ENCODE results near the gene ICA1.

Gene ICA1

DNA sequence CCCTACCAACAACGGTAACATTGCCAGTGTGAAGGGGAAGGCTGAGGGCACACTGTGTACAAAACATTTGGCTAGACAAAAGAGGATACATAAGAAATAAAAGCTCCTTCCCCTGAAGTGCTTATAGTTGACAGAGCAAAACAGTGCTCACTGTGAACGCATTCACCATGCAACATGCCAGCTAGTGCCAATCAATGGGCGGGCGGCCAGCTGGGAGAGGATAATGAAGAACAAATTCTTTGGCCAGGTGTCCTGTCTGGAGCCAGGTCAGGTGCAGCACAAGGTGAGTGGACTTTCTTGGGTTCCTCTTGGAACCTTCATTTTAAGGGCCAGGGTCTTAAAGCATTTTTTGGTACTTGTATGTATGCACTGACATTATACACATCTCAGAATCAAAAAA is 106.1 kb downstream of the ICA1 start:
- H3K27me3 Mint-ChIP-seq = no peaks in the 10 kb centered on the region
- H3K27ac Mint-ChIP-seq (ENCODE audit: low read depth) = no peak overlapping the region
- peaks cover 8% of the 10 kb centered on the region for H3K36me3 Mint-ChIP-seq (ENCODE audit: insufficient read depth)

DNA sequence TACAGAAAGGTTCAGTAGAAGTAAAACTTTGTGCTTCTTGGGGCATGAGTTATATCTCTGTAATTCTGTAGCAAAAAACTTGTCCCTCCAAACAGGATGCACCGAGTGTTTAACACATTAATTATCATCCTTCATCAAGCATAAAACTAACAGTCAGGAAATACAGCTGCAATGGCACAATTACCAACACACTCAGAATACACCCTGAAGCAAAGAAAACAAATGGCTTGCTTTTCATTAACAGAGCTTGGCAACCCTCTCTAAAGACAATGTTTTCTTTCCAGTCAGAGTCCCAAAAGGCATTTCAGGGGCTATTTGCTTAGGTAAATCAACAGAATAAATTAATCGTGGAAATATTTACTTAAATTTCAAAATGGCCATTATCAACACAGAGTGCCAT is 107.7 kb downstream of the ICA1 start:
- Mint-ChIP-seq H3K36me3 (ENCODE audit: insufficient read depth) (peaks cover 8% of the 10 kb centered on the region), H3K27me3 (no peaks in the 10 kb centered on the region), H3K4me3 (no peak overlapping the region), H3K9me3 (peaks cover 10% of the 10 kb centered on the region), H3K27ac (ENCODE audit: low read depth) (no peak overlapping the region), H3K4me1 (peaks cover 6% of the 10 kb centered on the region)
- DNase-seq (ENCODE audit: low spot score in 2 of 2) = no peak
- no peak for ATAC-seq (replicated peaks; ENCODE audit: extremely low read depth, poor library complexity, severe bottlenecking)

More for the DNA sequence above, 106.1 kb downstream of the ICA1 start:
- Mint-ChIP-seq H3K9me3 (peaks cover 10% of the 10 kb centered on the region), H3K4me1 (peaks cover 6% of the 10 kb centered on the region), H3K4me3 (no peak overlapping the region)
- DNase-seq (ENCODE audit: low spot score in 2 of 2) (no peak), ATAC-seq (replicated peaks; ENCODE audit: extremely low read depth, poor library complexity, severe bottlenecking) (no peak)

GRCh38 chr7:8152489-8153192 is 109.3 kb downstream of the ICA1 start:
- DNase-seq (ENCODE audit: low spot score in 2 of 2) (no peak), ATAC-seq (replicated peaks; ENCODE audit: extremely low read depth, poor library complexity, severe bottlenecking) (peak; percentile 60)
- Mint-ChIP-seq H3K9me3 (peaks cover 10% of the 10 kb centered on the region), H3K4me3 (peak overlapping the region; percentile 62), H3K4me1 (peaks cover 11% of the 10 kb centered on the region), H3K36me3 (ENCODE audit: insufficient read depth) (peaks cover 8% of the 10 kb centered on the region), H3K27me3 (no peaks in the 10 kb centered on the region), H3K27ac (ENCODE audit: low read depth) (peak overlapping the region; percentile 90)

DNA sequence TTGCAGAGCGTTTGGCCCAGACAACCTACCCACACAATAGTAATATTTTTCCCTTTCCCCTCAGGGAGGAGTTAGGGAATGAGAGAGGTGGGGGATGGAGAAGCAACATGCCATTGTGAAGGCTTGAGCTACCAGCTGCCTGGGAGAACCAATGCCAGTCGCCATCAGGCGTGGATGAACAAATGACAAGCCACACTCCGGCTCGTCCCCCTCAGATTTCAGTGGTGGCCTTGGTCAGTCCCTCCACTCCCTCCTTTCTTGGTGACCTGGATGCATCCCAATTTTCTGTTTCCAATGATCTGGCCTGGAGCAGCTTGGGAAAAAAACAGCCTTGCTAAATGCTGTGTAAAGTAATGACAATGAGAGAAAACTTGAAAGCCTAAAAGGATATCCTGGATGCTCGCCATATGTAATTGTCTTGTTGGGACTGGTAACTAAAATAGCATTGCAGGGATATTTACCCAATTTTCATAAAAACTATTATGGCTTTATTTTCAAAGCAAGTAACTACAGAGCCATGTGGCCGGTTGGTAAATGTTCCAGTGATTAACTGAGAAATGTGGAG is 110.7 kb downstream of the ICA1 start:
- ATAC-seq (replicated peaks; ENCODE audit: extremely low read depth, poor library complexity, severe bottlenecking) (no peak), DNase-seq (ENCODE audit: low spot score in 2 of 2) (no peak)
- peaks cover 8% of the 10 kb centered on the region for H3K36me3 Mint-ChIP-seq (ENCODE audit: insufficient read depth)
- peaks cover 10% of the 10 kb centered on the region for H3K9me3 Mint-ChIP-seq
- no peaks in the 10 kb centered on the region for H3K27me3 Mint-ChIP-seq
- H3K4me1 Mint-ChIP-seq = peaks cover 11% of the 10 kb centered on the region
- H3K27ac Mint-ChIP-seq (ENCODE audit: low read depth) = no peak overlapping the region
- H3K4me3 Mint-ChIP-seq = no peak overlapping the region

- Mint-ChIP-seq H3K4me1 (peaks cover 17% of the 10 kb centered on the region), H3K36me3 (ENCODE audit: insufficient read depth) (peaks cover 8% of the 10 kb centered on the region), H3K9me3 (peaks cover 10% of the 10 kb centered on the region), H3K4me3 (no peak overlapping the region), H3K27ac (ENCODE audit: low read depth) (no peak overlapping the region), H3K27me3 (no peaks in the 10 kb centered on the region)
- ATAC-seq (replicated peaks; ENCODE audit: extremely low read depth, poor library complexity, severe bottlenecking) (no peak), DNase-seq (ENCODE audit: low spot score in 2 of 2) (no peak)
Observed at GRCh38 chr7:8149222-8149621, 112.7 kb downstream of the ICA1 start.

GRCh38 chr7:8147760-8148463 is 114.1 kb downstream of the ICA1 start:
- Mint-ChIP-seq H3K4me3 (no peak overlapping the region), H3K27ac (ENCODE audit: low read depth) (no peak overlapping the region), H3K36me3 (ENCODE audit: insufficient read depth) (peaks cover 7% of the 10 kb centered on the region), H3K9me3 (peaks cover 7% of the 10 kb centered on the region), H3K27me3 (no peaks in the 10 kb centered on the region), H3K4me1 (peaks cover 22% of the 10 kb centered on the region)
- DNase-seq (ENCODE audit: low spot score in 2 of 2) = no peak
- no peak for ATAC-seq (replicated peaks; ENCODE audit: extremely low read depth, poor library complexity, severe bottlenecking)

GRCh38 chr7:8146788-8147413 is 115.1 kb downstream of the ICA1 start:
- Mint-ChIP-seq H3K36me3 (ENCODE audit: insufficient read depth) (no peaks in the 10 kb centered on the region), H3K27me3 (no peaks in the 10 kb centered on the region), H3K27ac (ENCODE audit: low read depth) (no peak overlapping the region), H3K4me1 (peaks cover 19% of the 10 kb centered on the region), H3K9me3 (no peaks in the 10 kb centered on the region), H3K4me3 (no peak overlapping the region)
- ATAC-seq (replicated peaks; ENCODE audit: extremely low read depth, poor library complexity, severe bottlenecking) (no peak), DNase-seq (ENCODE audit: low spot score in 2 of 2) (no peak)

DNA sequence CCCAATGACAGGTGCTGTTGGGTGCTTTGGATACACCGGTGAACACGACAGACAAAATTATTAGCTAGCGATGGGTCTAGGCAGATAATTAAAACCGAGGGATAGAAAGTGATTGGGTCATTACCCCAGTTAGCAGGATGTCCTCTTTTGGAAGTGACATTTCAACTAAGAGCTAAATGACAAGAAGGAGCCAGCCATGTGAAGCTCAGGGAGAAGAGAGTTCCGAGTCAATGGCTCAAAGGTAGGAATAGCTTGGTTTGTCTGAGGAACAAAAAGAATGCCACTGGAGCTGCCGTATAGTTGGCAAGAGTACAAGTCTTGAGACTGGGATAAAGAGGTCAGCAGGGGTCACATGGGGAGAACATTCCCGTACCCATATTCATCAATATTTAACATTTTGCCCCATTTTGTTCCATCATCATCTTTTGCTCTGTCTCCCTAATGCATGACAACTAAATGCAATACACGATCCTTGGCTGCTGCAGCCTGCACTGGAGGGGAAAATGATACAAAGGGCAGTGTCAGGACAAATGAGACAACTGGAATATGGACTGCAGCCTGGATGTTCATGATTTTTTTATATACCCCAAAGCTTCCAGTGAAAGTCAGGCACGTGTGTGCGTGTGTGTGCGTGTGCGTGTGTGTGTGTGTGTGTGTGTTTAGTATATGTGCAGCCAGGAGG is 115.7 kb downstream of the ICA1 start:
- Mint-ChIP-seq H3K4me1 (peaks cover 19% of the 10 kb centered on the region), H3K27ac (ENCODE audit: low read depth) (no peak overlapping the region), H3K36me3 (ENCODE audit: insufficient read depth) (no peaks in the 10 kb centered on the region), H3K27me3 (no peaks in the 10 kb centered on the region), H3K4me3 (no peak overlapping the region), H3K9me3 (no peaks in the 10 kb centered on the region)
- DNase-seq (ENCODE audit: low spot score in 2 of 2) (no peak), ATAC-seq (replicated peaks; ENCODE audit: extremely low read depth, poor library complexity, severe bottlenecking) (no peak)

DNA sequence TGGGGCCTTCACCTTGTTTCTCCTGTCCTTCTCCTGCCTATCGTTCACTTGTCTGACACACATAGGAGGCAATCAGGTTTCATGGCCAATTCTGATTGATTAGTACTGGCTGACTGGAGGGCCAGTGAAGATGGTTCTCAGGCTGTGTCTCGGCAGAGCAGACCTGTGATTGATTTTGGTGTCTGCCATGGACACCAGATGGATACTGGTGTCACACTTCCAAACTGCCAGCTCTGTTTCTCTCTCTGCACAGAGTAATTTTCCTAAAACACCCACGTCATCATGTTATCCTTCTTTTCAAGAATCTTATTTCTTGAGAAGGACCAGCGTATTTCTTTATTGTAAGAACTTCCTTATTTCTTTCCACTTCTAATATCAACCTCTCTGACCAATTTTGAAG is 117.1 kb downstream of the ICA1 start:
- Mint-ChIP-seq H3K27me3 (no peaks in the 10 kb centered on the region), H3K4me1 (peaks cover 19% of the 10 kb centered on the region), H3K27ac (ENCODE audit: low read depth) (peak overlapping the region; percentile 2), H3K4me3 (no peak overlapping the region), H3K9me3 (no peaks in the 10 kb centered on the region), H3K36me3 (ENCODE audit: insufficient read depth) (peaks cover 3% of the 10 kb centered on the region)
- DNase-seq (ENCODE audit: low spot score in 2 of 2) = no peak
- no peak for ATAC-seq (replicated peaks; ENCODE audit: extremely low read depth, poor library complexity, severe bottlenecking)

- DNase-seq (ENCODE audit: low spot score in 2 of 2) = no peak
- Mint-ChIP-seq H3K27ac (ENCODE audit: low read depth) (peak overlapping the region; percentile 75), H3K4me1 (peaks cover 13% of the 10 kb centered on the region), H3K4me3 (no peak overlapping the region), H3K36me3 (ENCODE audit: insufficient read depth) (peaks cover 3% of the 10 kb centered on the region), H3K27me3 (no peaks in the 10 kb centered on the region), H3K9me3 (no peaks in the 10 kb centered on the region)
- peak; percentile 65 for ATAC-seq (replicated peaks; ENCODE audit: extremely low read depth, poor library complexity, severe bottlenecking)
Observed at GRCh38 chr7:8143151-8143874, 118.7 kb downstream of the ICA1 start.

DNA sequence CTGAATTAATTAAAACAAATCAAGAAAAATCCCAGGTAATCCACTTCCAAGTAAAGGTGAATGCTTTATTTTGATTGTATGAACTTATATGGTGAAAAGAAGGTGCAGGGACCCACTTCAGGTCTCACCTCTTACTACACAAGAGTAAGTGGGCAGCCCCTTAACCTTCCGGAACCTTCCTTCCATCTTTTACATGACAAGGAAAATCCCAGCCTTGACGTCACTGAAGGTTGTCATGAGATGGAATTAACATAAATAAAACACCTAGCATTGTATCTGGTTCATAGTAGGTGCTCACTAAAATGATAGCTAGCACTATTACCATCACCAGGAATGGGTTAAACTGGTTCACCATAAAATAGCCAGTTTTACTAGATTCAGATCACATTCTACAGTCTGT is 119.5 kb downstream of the ICA1 start:
- Mint-ChIP-seq H3K4me1 (peaks cover 13% of the 10 kb centered on the region), H3K4me3 (no peak overlapping the region), H3K9me3 (no peaks in the 10 kb centered on the region), H3K27ac (ENCODE audit: low read depth) (no peak overlapping the region), H3K27me3 (no peaks in the 10 kb centered on the region), H3K36me3 (ENCODE audit: insufficient read depth) (peaks cover 3% of the 10 kb centered on the region)
- DNase-seq (ENCODE audit: low spot score in 2 of 2) = no peak
- ATAC-seq (replicated peaks; ENCODE audit: extremely low read depth, poor library complexity, severe bottlenecking) = no peak

DNA sequence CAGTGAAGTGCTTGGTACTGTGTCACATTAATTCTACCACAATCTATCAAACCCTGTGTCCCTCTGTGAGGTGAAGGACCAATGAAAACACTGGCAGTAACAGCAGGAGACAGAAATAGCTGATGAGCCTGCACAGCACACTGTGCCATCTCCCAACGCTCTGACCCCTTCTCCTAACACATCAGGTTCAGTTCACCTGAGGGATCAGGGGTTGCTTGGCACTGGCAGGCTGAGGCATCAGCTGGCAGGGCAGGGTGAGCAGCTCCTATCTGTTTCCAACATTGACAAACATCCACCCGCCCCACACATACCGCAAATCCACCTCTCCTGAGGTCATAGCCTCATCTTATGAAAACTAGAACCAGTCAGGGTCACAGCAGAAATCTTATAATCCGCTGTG is 120.9 kb downstream of the ICA1 start:
- H3K27me3 Mint-ChIP-seq = no peaks in the 10 kb centered on the region
- H3K4me1 Mint-ChIP-seq = peaks cover 13% of the 10 kb centered on the region
- H3K9me3 Mint-ChIP-seq = no peaks in the 10 kb centered on the region
- DNase-seq (ENCODE audit: low spot score in 2 of 2) (no peak), ATAC-seq (replicated peaks; ENCODE audit: extremely low read depth, poor library complexity, severe bottlenecking) (no peak)
- H3K4me3 Mint-ChIP-seq = no peak overlapping the region
- H3K27ac Mint-ChIP-seq (ENCODE audit: low read depth) = no peak overlapping the region
- peaks cover 3% of the 10 kb centered on the region for H3K36me3 Mint-ChIP-seq (ENCODE audit: insufficient read depth)
